ENCODE data around the gene KLHL35. TPM values are rescaled to one million over a fixed set of nuclear protein-coding genes. Genes with fewer than 3 reads are reported as not detected.
A peak's percentile ranks its signal among the peaks of the same experiment; 100 is the strongest.

Gene KLHL35
- total and polyA plus RNA-seq, 2 of the 4 experiments (the other 2 are of a cell fraction) = 1.6 to 3.3 TPM

- DNase-seq (no peak), ATAC-seq (ENCODE audit: low read depth) (no peak)
- H2AK5ac ChIP-seq (ENCODE audit: low read depth, low read length) = no peak overlapping the region
- no peaks in the 10 kb centered on the region for H4K20me1 ChIP-seq (ENCODE audit: insufficient read depth, low read length)
- H3K27ac ChIP-seq (ENCODE audit: insufficient read depth, low read length) = no peak overlapping the region
- H2AK9ac ChIP-seq (replicated peaks; ENCODE audit: low read depth, low read length, poor library complexity) = no peak overlapping the region
- no peak overlapping the region for H3K56ac ChIP-seq (ENCODE audit: extremely low read depth, insufficient read depth, low read length)
- no peak overlapping the region for H2BK120ac ChIP-seq (ENCODE audit: low read depth, low read length)
- in situ Hi-C loops (cut with MboI; ENCODE audit: low sequenced_read_pairs) = loop anchor here (5.0 kb wide), 1 partner anchor 85 kb away; no protein-coding TSS in a partner anchor
- H3K4me1 ChIP-seq (ENCODE audit: control insufficient read depth, insufficient read depth, low read length) = no peaks in the 10 kb centered on the region
- H2BK20ac ChIP-seq (ENCODE audit: low read depth, low read length) = no peak overlapping the region
- no peaks in the 10 kb centered on the region for H3K36me3 ChIP-seq (ENCODE audit: control insufficient read depth, insufficient read depth, low read length)
- no peaks in the 10 kb centered on the region for H3K79me1 ChIP-seq (ENCODE audit: low read depth in 1 of 2, low read length in 2 of 2)
- TF ChIP-seq RFX5 (IDR thresholded peaks at IDR 0.05; ENCODE audit: low read depth, low read length) (no peak), RCOR1 (IDR thresholded peaks at IDR 0.05; ENCODE audit: insufficient replicate concordance, low read length) (no peak), CEBPB (IDR thresholded peaks at IDR 0.05; ENCODE audit: low read depth, low read length) (no peak), USF2 (IDR thresholded peaks at IDR 0.05; ENCODE audit: low read depth, low read length) (no peak), CHD1 (IDR thresholded peaks at IDR 0.05; ENCODE audit: low read depth, low read length) (no peak), MXI1 (IDR thresholded peaks at IDR 0.05; ENCODE audit: borderline replicate concordance, low read depth, low read length) (no peak), MAFK (IDR thresholded peaks at IDR 0.05; ENCODE audit: low read depth, low read length) (no peak), RAD21 (IDR thresholded peaks at IDR 0.05; ENCODE audit: low read length) (no peak), NFE2L2 (IDR thresholded peaks at IDR 0.05; ENCODE audit: low read depth, low read length) (no peak), MAZ (IDR thresholded peaks at IDR 0.05; ENCODE audit: borderline replicate concordance, low read depth, low read length) (no peak), BHLHE40 (IDR thresholded peaks at IDR 0.05; ENCODE audit: low read depth, low read length) (no peak), SMC3 (IDR thresholded peaks at IDR 0.05; ENCODE audit: low read depth, low read length) (no peak), POLR2A (IDR thresholded peaks at IDR 0.05; ENCODE audit: low read depth, low read length) (no peak), FOS (IDR thresholded peaks at IDR 0.05; ENCODE audit: low read depth, low read length) (no peak)
- TF ChIP-seq, protein P1, sequence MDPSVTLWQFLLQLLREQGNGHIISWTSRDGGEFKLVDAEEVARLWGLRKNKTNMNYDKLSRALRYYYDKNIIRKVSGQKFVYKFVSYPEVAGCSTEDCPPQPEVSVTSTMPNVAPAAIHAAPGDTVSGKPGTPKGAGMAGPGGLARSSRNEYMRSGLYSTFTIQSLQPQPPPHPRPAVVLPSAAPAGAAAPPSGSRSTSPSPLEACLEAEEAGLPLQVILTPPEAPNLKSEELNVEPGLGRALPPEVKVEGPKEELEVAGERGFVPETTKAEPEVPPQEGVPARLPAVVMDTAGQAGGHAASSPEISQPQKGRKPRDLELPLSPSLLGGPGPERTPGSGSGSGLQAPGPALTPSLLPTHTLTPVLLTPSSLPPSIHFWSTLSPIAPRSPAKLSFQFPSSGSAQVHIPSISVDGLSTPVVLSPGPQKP (IDR thresholded peaks at IDR 0.05; ENCODE audit: borderline replicate concordance, low read depth, low read length) = no peak
- TF ChIP-seq, protein P2, sequence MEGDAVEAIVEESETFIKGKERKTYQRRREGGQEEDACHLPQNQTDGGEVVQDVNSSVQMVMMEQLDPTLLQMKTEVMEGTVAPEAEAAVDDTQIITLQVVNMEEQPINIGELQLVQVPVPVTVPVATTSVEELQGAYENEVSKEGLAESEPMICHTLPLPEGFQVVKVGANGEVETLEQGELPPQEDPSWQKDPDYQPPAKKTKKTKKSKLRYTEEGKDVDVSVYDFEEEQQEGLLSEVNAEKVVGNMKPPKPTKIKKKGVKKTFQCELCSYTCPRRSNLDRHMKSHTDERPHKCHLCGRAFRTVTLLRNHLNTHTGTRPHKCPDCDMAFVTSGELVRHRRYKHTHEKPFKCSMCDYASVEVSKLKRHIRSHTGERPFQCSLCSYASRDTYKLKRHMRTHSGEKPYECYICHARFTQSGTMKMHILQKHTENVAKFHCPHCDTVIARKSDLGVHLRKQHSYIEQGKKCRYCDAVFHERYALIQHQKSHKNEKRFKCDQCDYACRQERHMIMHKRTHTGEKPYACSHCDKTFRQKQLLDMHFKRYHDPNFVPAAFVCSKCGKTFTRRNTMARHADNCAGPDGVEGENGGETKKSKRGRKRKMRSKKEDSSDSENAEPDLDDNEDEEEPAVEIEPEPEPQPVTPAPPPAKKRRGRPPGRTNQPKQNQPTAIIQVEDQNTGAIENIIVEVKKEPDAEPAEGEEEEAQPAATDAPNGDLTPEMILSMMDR (conservative IDR thresholded peaks at IDR 0.05; ENCODE audit: low read depth, low read length) = no peak
- no peak overlapping the region for H4K8ac ChIP-seq (ENCODE audit: low read depth in 2 of 2, low read length in 2 of 2)
- H3K9me3 ChIP-seq (ENCODE audit: control insufficient read depth, insufficient read depth, low read length) = no peaks in the 10 kb centered on the region
- POLR2A ChIA-PET (ENCODE audit: unreplicated experiment) = no interaction called here
- H3K9me1 ChIP-seq (ENCODE audit: insufficient read depth, low read length) = no peaks in the 10 kb centered on the region
- intact Hi-C loops (cut with micrococcal nuclease) = loop anchor here (5.0 kb wide), 1 partner anchor 420 kb away; no protein-coding TSS in a partner anchor
- no peak overlapping the region for H3K9ac ChIP-seq (ENCODE audit: low read depth, low read length)
- CTCF ChIA-PET = no interaction called here
- peak overlapping the region; percentile 26 for H2AFZ ChIP-seq (replicated peaks; ENCODE audit: low read length, poor library complexity)
- H3K4ac ChIP-seq (ENCODE audit: low read depth, low read length) = no peak overlapping the region
- no peak overlapping the region for H3K4me2 ChIP-seq (ENCODE audit: low read depth, low read length)
- dilution Hi-C loops (cut with HindIII; ENCODE audit: low sequenced_read_pairs, unreplicated experiment) = no loop called here
- no peak overlapping the region for H4K5ac ChIP-seq (ENCODE audit: low read depth, low read length)
- no peak overlapping the region for H4K91ac ChIP-seq (ENCODE audit: insufficient read depth, low read depth, low read length)
- H2BK5ac ChIP-seq (ENCODE audit: low read depth, low read length, poor library complexity, severe bottlenecking) = no peak overlapping the region
- BruUV-seq (replicated peaks) = no TSS peak
- no peaks in the 10 kb centered on the region; the same call in 1 of the 2 replicates for H3K27me3 ChIP-seq (ENCODE audit: control insufficient read depth, insufficient read depth, low read length)
- WGBS, 2 experiments (ENCODE audit: extremely low coverage in 2 of 2, insufficient read length in 1 of 2) = no CpG with 5 or more reads among the region's 5 CpGs
- H3K23ac ChIP-seq (ENCODE audit: low read depth, low read length) = no peak overlapping the region
- H3K4me3 ChIP-seq (ENCODE audit: insufficient read depth, low read depth, low read length) = no peak overlapping the region
- no peak overlapping the region for H3K18ac ChIP-seq (ENCODE audit: low read depth, low read length)
- H2BK15ac ChIP-seq (ENCODE audit: low read depth, low read length) = no peak overlapping the region
- H3K14ac ChIP-seq (replicated peaks; ENCODE audit: low read depth, low read length) = no peak overlapping the region
These were observed 14.4 kb upstream of the KLHL35 start for GRCh38 chr11:75447415-75447814.

Data from IMR-90 (cell line).